MM.1S (cell line): ENCODE measurements around the gene GARNL3.

ENCODE experiments used
- DNase-seq: peaks from one replicate; pipeline ENCODE4 v3.0.0-alpha.2; 2015
- H2AFZ ChIP-seq: fragments of 300-600 bp; sonication (generic); 2 replicates; pipeline ENCODE4 v1.6.0; 2016; ENCODE audit warnings: antibody characterized with exemption, low read length
- H3F3A ChIP-seq: fragments of 300-600 bp; sonication (generic); 2 replicates; pipeline ENCODE4 v1.6.1; 2016; ENCODE audit warnings: mild to moderate bottlenecking, antibody characterized with exemption, low read length, moderate library complexity, mixed read lengths; ENCODE audit not compliant: insufficient read depth
- H3K27ac ChIP-seq: fragments of 300-600 bp; sonication (generic); 2 replicates; pipeline ENCODE4 v1.5.1; 2016; ENCODE audit warnings: mild to moderate bottlenecking, low read length
- H3K27me3 ChIP-seq: fragments of 300-600 bp; sonication (generic); replicated peaks from 2 replicates; pipeline ENCODE4 v1.6.0; 2016; ENCODE audit warnings: low read length; ENCODE audit not compliant: insufficient read depth
- H3K36me3 ChIP-seq: fragments of 300-600 bp; sonication (generic); replicated peaks from 2 replicates; pipeline ENCODE4 v1.6.1; 2016; ENCODE audit warnings: mild to moderate bottlenecking, low read length, mixed read lengths; ENCODE audit not compliant: insufficient read depth
- H3K4me1 ChIP-seq: fragments of 300-600 bp; sonication (generic); 2 replicates; pipeline ENCODE4 v1.6.1; 2016; ENCODE audit warnings: low read length, mixed read lengths
- H3K4me2 ChIP-seq: fragments of 300-600 bp; sonication (generic); 2 replicates; pipeline ENCODE4 v1.6.0; 2016; ENCODE audit warnings: low read depth, low read length
- H3K4me3 ChIP-seq: fragments of 300-600 bp; sonication (generic); 2 replicates; pipeline ENCODE4 v1.5.1; 2016; ENCODE audit warnings: low read length, mixed read lengths
- H3K79me2 ChIP-seq: fragments of 300-600 bp; sonication (generic); 2 replicates; pipeline ENCODE4 v1.6.1; 2016; ENCODE audit warnings: mixed run types, low read length, mixed read lengths
- H3K9ac ChIP-seq: fragments of 300-600 bp; sonication (generic); 2 replicates; pipeline ENCODE4 v1.6.1; 2016; ENCODE audit warnings: low read length, mixed read lengths
- H3K9me2 ChIP-seq: fragments of 300-600 bp; sonication (generic); replicated peaks from 2 replicates; pipeline ENCODE4 v1.6.1; 2016; ENCODE audit warnings: mild to moderate bottlenecking, low read length, mixed read lengths; ENCODE audit not compliant: insufficient read depth
- H3K9me3 ChIP-seq: fragments of 300-600 bp; sonication (generic); replicated peaks from 2 replicates; pipeline ENCODE4 v1.6.1; 2016; ENCODE audit warnings: mild to moderate bottlenecking, low read length, mixed read lengths; ENCODE audit not compliant: insufficient read depth
- H4K20me1 ChIP-seq: fragments of 300-600 bp; sonication (generic); 2 replicates; pipeline ENCODE4 v1.6.1; 2016; ENCODE audit warnings: mild to moderate bottlenecking, low read length, moderate library complexity, mixed read lengths; ENCODE audit not compliant: insufficient read depth
- EZH2 ChIP-seq: fragments of 300-600 bp; sonication (generic); optimal IDR thresholded peaks from 2 replicates; pipeline ENCODE3; 2017; ENCODE audit warnings: low read depth, mild to moderate bottlenecking, antibody characterized with exemption, low read length, mixed read lengths
- EZH2phosphoT487 ChIP-seq: fragments of 300-600 bp; sonication (generic); IDR thresholded peaks from 2 replicates; pipeline ENCODE4 v1.6.1; 2018; ENCODE audit warnings: antibody characterized with exemption, low read length
- TF ChIP-seq, protein P1 (sequence below): fragments of 300-600 bp; sonication (generic); IDR thresholded peaks from 2 replicates; pipeline ENCODE4 v1.5.1; 2016; ENCODE audit warnings: antibody characterized with exemption, low read length, mixed read lengths

Gene GARNL3

DNA sequence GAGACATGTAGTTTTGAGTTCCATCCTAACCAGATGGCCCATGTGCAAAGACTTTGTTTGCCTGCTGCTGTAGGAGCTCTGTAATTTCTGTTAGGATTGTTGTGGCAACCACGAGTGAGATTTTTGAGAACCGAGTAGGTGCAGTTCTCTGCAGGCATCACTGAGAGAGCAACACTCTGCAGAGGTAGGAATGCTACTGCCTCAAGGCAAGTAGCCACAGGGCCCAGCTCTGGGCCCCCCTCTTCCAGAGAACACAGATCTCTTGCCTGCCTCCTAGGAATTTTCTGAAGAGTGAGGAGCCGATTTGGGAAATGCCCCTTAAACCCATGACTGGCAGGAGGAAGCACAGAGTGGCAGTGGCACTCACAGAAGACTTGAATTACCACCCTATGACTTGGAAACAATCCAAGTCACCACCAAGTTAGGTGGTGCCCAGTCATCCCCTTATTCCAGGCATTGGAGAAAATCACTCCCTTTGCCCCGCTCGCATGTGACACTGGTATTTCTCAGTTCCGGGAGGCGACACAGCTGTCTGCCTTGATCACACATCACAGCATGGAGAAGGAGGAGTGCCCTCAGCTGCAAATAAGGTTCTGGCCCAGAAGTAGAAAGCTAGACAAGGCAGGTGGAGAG is 79.9 kb downstream of the GARNL3 start:
- Histone ChIP-seq H3K4me1 (no peaks in the 10 kb centered on the region), H3K9me2 (no peaks in the 10 kb centered on the region), H3K36me3 (no peaks in the 10 kb centered on the region), H3K27ac (no peak overlapping the region), H4K20me1 (no peaks in the 10 kb centered on the region), H3K4me2 (no peak overlapping the region), H2AFZ (no peak overlapping the region), H3K27me3 (no peaks in the 10 kb centered on the region), H3K9me3 (no peaks in the 10 kb centered on the region), H3K4me3 (no peak overlapping the region), H3F3A (no peaks in the 10 kb centered on the region), H3K79me2 (no peaks in the 10 kb centered on the region), H3K9ac (no peak overlapping the region)
- DNase-seq, result no peak
- TF ChIP-seq EZH2phosphoT487, result no peak
- no peak for TF ChIP-seq EZH2
- TF ChIP-seq, protein P1, sequence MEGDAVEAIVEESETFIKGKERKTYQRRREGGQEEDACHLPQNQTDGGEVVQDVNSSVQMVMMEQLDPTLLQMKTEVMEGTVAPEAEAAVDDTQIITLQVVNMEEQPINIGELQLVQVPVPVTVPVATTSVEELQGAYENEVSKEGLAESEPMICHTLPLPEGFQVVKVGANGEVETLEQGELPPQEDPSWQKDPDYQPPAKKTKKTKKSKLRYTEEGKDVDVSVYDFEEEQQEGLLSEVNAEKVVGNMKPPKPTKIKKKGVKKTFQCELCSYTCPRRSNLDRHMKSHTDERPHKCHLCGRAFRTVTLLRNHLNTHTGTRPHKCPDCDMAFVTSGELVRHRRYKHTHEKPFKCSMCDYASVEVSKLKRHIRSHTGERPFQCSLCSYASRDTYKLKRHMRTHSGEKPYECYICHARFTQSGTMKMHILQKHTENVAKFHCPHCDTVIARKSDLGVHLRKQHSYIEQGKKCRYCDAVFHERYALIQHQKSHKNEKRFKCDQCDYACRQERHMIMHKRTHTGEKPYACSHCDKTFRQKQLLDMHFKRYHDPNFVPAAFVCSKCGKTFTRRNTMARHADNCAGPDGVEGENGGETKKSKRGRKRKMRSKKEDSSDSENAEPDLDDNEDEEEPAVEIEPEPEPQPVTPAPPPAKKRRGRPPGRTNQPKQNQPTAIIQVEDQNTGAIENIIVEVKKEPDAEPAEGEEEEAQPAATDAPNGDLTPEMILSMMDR, result no peak

DNA sequence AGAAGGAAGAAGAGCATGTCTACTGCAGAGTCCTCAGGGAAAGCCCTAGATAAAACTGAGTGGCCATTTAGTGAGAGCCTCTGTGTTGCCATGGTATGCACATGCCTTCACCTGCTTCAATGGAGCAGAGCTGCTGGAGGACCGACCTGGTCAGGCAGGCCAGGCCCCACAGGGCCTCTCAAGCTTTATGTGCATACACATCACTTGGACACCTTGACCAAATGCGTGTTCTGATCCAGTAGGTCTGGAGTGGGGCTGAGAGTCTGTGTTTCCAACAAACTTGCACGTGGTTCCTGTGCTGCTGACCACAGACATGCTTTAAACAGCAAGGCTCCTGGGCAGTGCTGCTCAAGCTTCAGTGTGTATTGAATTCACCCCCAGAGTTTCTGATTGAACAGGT is 81.0 kb downstream of the GARNL3 start:
- H3K27me3 ChIP-seq, result no peaks in the 10 kb centered on the region
- no peak for DNase-seq
- no peak overlapping the region for H3K27ac ChIP-seq
- no peaks in the 10 kb centered on the region for H4K20me1 ChIP-seq
- no peaks in the 10 kb centered on the region for H3K4me1 ChIP-seq
- no peak overlapping the region for H3K9ac ChIP-seq
- H3K9me3 ChIP-seq, result no peaks in the 10 kb centered on the region
- H3F3A ChIP-seq, result no peaks in the 10 kb centered on the region
- no peak overlapping the region for H2AFZ ChIP-seq
- no peaks in the 10 kb centered on the region for H3K36me3 ChIP-seq
- no peak overlapping the region for H3K4me2 ChIP-seq
- H3K9me2 ChIP-seq, result no peaks in the 10 kb centered on the region
- H3K4me3 ChIP-seq, result no peak overlapping the region
- H3K79me2 ChIP-seq, result no peaks in the 10 kb centered on the region
- no peak for TF ChIP-seq EZH2
- TF ChIP-seq EZH2phosphoT487, result no peak
- TF ChIP-seq, protein P1, result no peak

DNA sequence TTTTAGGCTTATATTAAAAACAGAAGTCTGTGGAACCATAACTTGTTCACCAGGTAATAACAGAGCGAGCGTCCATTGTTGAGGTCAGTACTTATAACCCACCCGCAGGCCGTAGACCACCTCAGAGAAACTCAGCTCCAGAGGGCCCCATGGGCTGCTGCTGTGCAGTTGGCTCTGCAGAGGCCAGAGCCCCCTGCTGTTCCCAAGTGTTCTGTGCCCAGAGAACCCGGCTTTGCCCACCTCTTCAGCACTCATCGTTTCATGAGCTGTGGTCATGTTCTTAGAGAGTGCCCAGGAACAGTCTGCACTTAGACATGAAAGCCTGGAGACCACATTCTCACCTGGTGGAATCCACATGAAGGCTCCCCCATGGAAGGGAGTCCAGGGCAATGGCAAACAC is 82.0 kb downstream of the GARNL3 start:
- Histone ChIP-seq H3K4me3 (no peak overlapping the region), H3F3A (no peaks in the 10 kb centered on the region), H3K4me1 (no peaks in the 10 kb centered on the region), H3K27ac (no peak overlapping the region), H3K27me3 (no peaks in the 10 kb centered on the region), H3K9ac (no peak overlapping the region), H3K4me2 (no peak overlapping the region), H4K20me1 (no peaks in the 10 kb centered on the region), H3K36me3 (no peaks in the 10 kb centered on the region), H3K9me3 (no peaks in the 10 kb centered on the region), H3K9me2 (no peaks in the 10 kb centered on the region), H2AFZ (no peak overlapping the region), H3K79me2 (no peaks in the 10 kb centered on the region)
- TF ChIP-seq EZH2phosphoT487 (no peak), EZH2 (no peak)
- TF ChIP-seq, protein P1, result no peak
- no peak for DNase-seq
